ENCODE measurements around the gene HOXC11. TPM values are rescaled to one million over a fixed set of nuclear protein-coding genes. Genes with fewer than 3 reads are reported as not detected.

Gene HOXC11
- total RNA-seq, 3 donors from 2014 or later (not counting 1 experiment from before 2014, with no cell fraction given), result not detected

- Mint-ChIP-seq H3K9me3 (no peaks in the 10 kb centered on the region), H3K4me3 (no peak overlapping the region), H3K27ac (no peak overlapping the region), H3K27me3 (ENCODE audit: low read depth in 2 of 2) (peaks cover 72 to 81% of the 10 kb centered on the region in 2 donors), H3K4me1 (peaks cover 0 to 5% of the 10 kb centered on the region in 2 donors), H3K36me3 (no peaks in the 10 kb centered on the region)
- DNase-seq (no peak), ATAC-seq (no peak)
- no peak overlapping the region for H3K4me3 ChIP-seq (ENCODE audit: low read length)
- WGBS (ENCODE audit: insufficient coverage), result 8% methylated on average over 33 of the region's 34 CpGs
- no peak overlapping the region for H3K27ac ChIP-seq (ENCODE audit: low read length)
- peaks cover 83% of the 10 kb centered on the region for H3K27me3 ChIP-seq (ENCODE audit: control insufficient read depth, insufficient read depth, low read length)
- intact Hi-C loops (cut with micrococcal nuclease), result no loop called here
- peaks cover 2% of the 10 kb centered on the region for H3K9me3 ChIP-seq (ENCODE audit: control insufficient read depth, insufficient read depth, low read length)
- H3K4me1 ChIP-seq (ENCODE audit: control insufficient read depth, insufficient read depth, low read length), result peaks cover 8% of the 10 kb centered on the region
- H3K36me3 ChIP-seq (ENCODE audit: control insufficient read depth, insufficient read depth, low read length), result no peaks in the 10 kb centered on the region
- TF ChIP-seq CTCF (IDR thresholded peaks at IDR 0.05), result no peak
Observed at GRCh38 chr12:53949631-53950436, 23.1 kb upstream of the HOXC11 start.

GRCh38 chr12:53950437-53950773 lies 22.5 kb upstream of the HOXC11 start:
- Histone ChIP-seq H3K27me3 (ENCODE audit: control insufficient read depth, insufficient read depth, low read length) (peaks cover 82% of the 10 kb centered on the region), H3K4me1 (ENCODE audit: control insufficient read depth, insufficient read depth, low read length) (peaks cover 12% of the 10 kb centered on the region), H3K27ac (ENCODE audit: low read length) (no peak overlapping the region), H3K4me3 (ENCODE audit: low read length) (no peak overlapping the region), H3K9me3 (ENCODE audit: control insufficient read depth, insufficient read depth, low read length) (peaks cover 3% of the 10 kb centered on the region), H3K36me3 (ENCODE audit: control insufficient read depth, insufficient read depth, low read length) (no peaks in the 10 kb centered on the region)
- H3K4me1 Mint-ChIP-seq, result peaks cover 0 to 5% of the 10 kb centered on the region in 2 donors
- H3K36me3 Mint-ChIP-seq, result no peaks in the 10 kb centered on the region
- DNase-seq (no peak), ATAC-seq (no peak)
- H3K4me3 Mint-ChIP-seq, result no peak overlapping the region
- peaks cover 67 to 78% of the 10 kb centered on the region in 2 donors for H3K27me3 Mint-ChIP-seq (ENCODE audit: low read depth in 2 of 2)
- TF ChIP-seq CTCF (IDR thresholded peaks at IDR 0.05), result no peak
- no peak overlapping the region for H3K27ac Mint-ChIP-seq
- intact Hi-C loops (cut with micrococcal nuclease), result no loop called here
- no peaks in the 10 kb centered on the region for H3K9me3 Mint-ChIP-seq
- 11% methylated on average over 7 of the region's 10 CpGs for WGBS (ENCODE audit: insufficient coverage)

- TF ChIP-seq CTCF (IDR thresholded peaks at IDR 0.05), result no peak
- Mint-ChIP-seq H3K9me3 (no peaks in the 10 kb centered on the region), H3K4me1 (peaks cover 4 to 5% of the 10 kb centered on the region in 2 donors), H3K27me3 (ENCODE audit: low read depth in 2 of 2) (peaks cover 67 to 78% of the 10 kb centered on the region in 2 donors), H3K36me3 (no peaks in the 10 kb centered on the region), H3K4me3 (peak overlapping the region; percentile 17), H3K27ac (peak overlapping the region in 1 of 2 donors; percentile 75)
- no peak overlapping the region for H3K4me3 ChIP-seq (ENCODE audit: low read length)
- ATAC-seq (no peak), DNase-seq (no peak)
- H3K27me3 ChIP-seq (ENCODE audit: control insufficient read depth, insufficient read depth, low read length), result peaks cover 83% of the 10 kb centered on the region
- peaks cover 18% of the 10 kb centered on the region for H3K4me1 ChIP-seq (ENCODE audit: control insufficient read depth, insufficient read depth, low read length)
- no peaks in the 10 kb centered on the region for H3K36me3 ChIP-seq (ENCODE audit: control insufficient read depth, insufficient read depth, low read length)
- 8% methylated on average over 34 of the region's 34 CpGs for WGBS (ENCODE audit: insufficient coverage)
- peaks cover 5% of the 10 kb centered on the region for H3K9me3 ChIP-seq (ENCODE audit: control insufficient read depth, insufficient read depth, low read length)
- no peak overlapping the region for H3K27ac ChIP-seq (ENCODE audit: low read length)
- intact Hi-C loops (cut with micrococcal nuclease), result no loop called here
Observed at GRCh38 chr12:53950789-53951576, 21.9 kb upstream of the HOXC11 start.

All from natural killer cell (primary cell).